M059J (cell line): Measurements from ENCODE around the gene CHN2. TPM values are rescaled to one million over a fixed set of nuclear protein-coding genes. Genes with fewer than 3 reads are reported as not detected.

ENCODE experiments used
- DNase-seq: peaks from one replicate; pipeline ENCODE4 v3.0.0-alpha.2; 2012; ENCODE audit warnings: low read depth
- total RNA-seq: library from RNA; depleted of rRNA; stranded (reverse); fragments of >200 nt; shearing (Covaris generic); gene quantifications from 2 replicates; pipeline ENCODE4 v1.2.3, GENCODE V29; 2014

CHN2 gene
- total RNA-seq, 1 experiment from 2014 or later = not detected

- DNase-seq = no peak
Measured at GRCh38 chr7:29360633-29361625, 166.4 kb downstream of the CHN2 start.

GRCh38 chr7:29362380-29362779 lies 167.8 kb downstream of the CHN2 start:
- DNase-seq = no peak

- DNase-seq = no peak
Measured at GRCh38 chr7:29363636-29364425, 169.3 kb downstream of the CHN2 start.

GRCh38 chr7:29364661-29365060 lies 170.1 kb downstream of the CHN2 start:
- DNase-seq = no peak

GRCh38 chr7:29365423-29365822 lies 170.8 kb downstream of the CHN2 start:
- DNase-seq = no peak

GRCh38 chr7:29367784-29368183 lies 173.2 kb downstream of the CHN2 start:
- DNase-seq = no peak

GRCh38 chr7:29369909-29370488 lies 175.4 kb downstream of the CHN2 start:
- no peak for DNase-seq

- peak; percentile 25 for DNase-seq
Measured at GRCh38 chr7:29370531-29371314, 176.1 kb downstream of the CHN2 start.

GRCh38 chr7:29371472-29371871 lies 176.9 kb downstream of the CHN2 start:
- DNase-seq = no peak

- no peak for DNase-seq
Measured at GRCh38 chr7:29372351-29373090, 177.9 kb downstream of the CHN2 start.

GRCh38 chr7:29375641-29376562 lies 181.3 kb downstream of the CHN2 start:
- no peak for DNase-seq

- no peak for DNase-seq
Measured at GRCh38 chr7:29377718-29378117, 183.1 kb downstream of the CHN2 start.

GRCh38 chr7:29379551-29379950 lies 185.0 kb downstream of the CHN2 start:
- no peak for DNase-seq

- no peak for DNase-seq
Measured at GRCh38 chr7:29381206-29382094, 186.9 kb downstream of the CHN2 start.

GRCh38 chr7:29384277-29384676 lies 189.7 kb downstream of the CHN2 start:
- no peak for DNase-seq

- DNase-seq = no peak
Measured at GRCh38 chr7:29385214-29385814, 190.7 kb downstream of the CHN2 start.

- no peak for DNase-seq
Measured at GRCh38 chr7:29386196-29386765, 191.7 kb downstream of the CHN2 start.

- DNase-seq = no peak
Measured at GRCh38 chr7:29391262-29391661, 196.7 kb downstream of the CHN2 start.
